Liver (tissue), 9 donors: ENCODE data around the gene DEDD. TPM values are rescaled to one million over a fixed set of nuclear protein-coding genes. Genes with fewer than 3 reads are reported as not detected.
A peak's percentile ranks its signal among the peaks of the same experiment; 100 is the strongest.

Source experiments
- DNase-seq: peaks from one replicate; pipeline ENCODE4 v3.0.0-alpha.2; 2017; ENCODE audit warnings: low spot score
- H3K27ac ChIP-seq, 2 donors: one replicate each; pipeline ENCODE4 v1.7.0; 2013; ENCODE audit warnings: inconsistent platforms in 2 of 2, low read length in 2 of 2, control low read depth in 1 of 2, low read depth in 1 of 2, mild to moderate bottlenecking in 1 of 2
- H3K27me3 ChIP-seq, 4 donors: one replicate each; pipeline versions ENCODE4 v1.6.1 to v1.7.0; 2013; ENCODE audit warnings: low read length in 3 of 4, inconsistent platforms in 1 of 4, mild to moderate bottlenecking in 1 of 4, moderate library complexity in 1 of 4; ENCODE audit not compliant: control insufficient read depth in 4 of 4, insufficient read depth in 4 of 4
- H3K36me3 ChIP-seq, 4 donors: one replicate each; pipeline versions ENCODE4 v1.6.1 to v1.7.0; 2013; ENCODE audit warnings: low read length in 3 of 4, mild to moderate bottlenecking in 3 of 4, low read depth in 1 of 4, moderate library complexity in 1 of 4; ENCODE audit not compliant: control insufficient read depth in 4 of 4, insufficient read depth in 3 of 4
- H3K4me1 ChIP-seq, 4 donors: one replicate each; pipeline versions ENCODE4 v1.6.1 to v1.7.0; 2013; ENCODE audit warnings: low read length in 3 of 4, mild to moderate bottlenecking in 3 of 4, moderate library complexity in 1 of 4; ENCODE audit not compliant: control insufficient read depth in 4 of 4, insufficient read depth in 4 of 4
- H3K4me3 ChIP-seq, 3 donors: one replicate each; pipeline versions ENCODE4 v1.6.1 to v1.7.0; 2013; ENCODE audit warnings: low read length in 3 of 3, control low read depth in 1 of 3, low read depth in 1 of 3, mild to moderate bottlenecking in 1 of 3
- H3K9ac ChIP-seq, 2 donors: one replicate each; pipeline ENCODE4 v1.7.0; 2013; ENCODE audit warnings: low read length in 2 of 2, mild to moderate bottlenecking in 2 of 2, moderate library complexity in 2 of 2, control low read depth in 1 of 2, low read depth in 1 of 2
- H3K9me3 ChIP-seq, 4 donors: one replicate each; pipeline versions ENCODE4 v1.6.1 to v1.7.0; 2013; ENCODE audit warnings: low read length in 3 of 4; ENCODE audit not compliant: control insufficient read depth in 4 of 4
- EGR1 ChIP-seq, 2 donors: IDR thresholded peaks; 2 replicates each; pipeline ENCODE4 v1.6.1; 2016 to 2018; ENCODE audit warnings: antibody characterized with exemption in 2 of 2, low read depth in 2 of 2
- FOXA2 ChIP-seq: IDR thresholded peaks from 2 replicates; pipeline ENCODE4 v1.6.1; 2016; ENCODE audit warnings: antibody characterized with exemption
- GABPA ChIP-seq, 2 donors: IDR thresholded peaks in 1 of 2; conservative IDR thresholded peaks in 1 of 2; 2 replicates each; pipeline ENCODE4 v1.6.1; 2016; ENCODE audit warnings: antibody characterized with exemption in 2 of 2, mild to moderate bottlenecking in 1 of 2, moderate library complexity in 1 of 2
- JUND ChIP-seq, 2 donors: IDR thresholded peaks; 2 replicates each; pipeline ENCODE4 v1.6.1; 2016; ENCODE audit warnings: antibody characterized with exemption in 2 of 2
- RXRA ChIP-seq, 2 donors: IDR thresholded peaks; 2 replicates each; pipeline ENCODE4 v1.6.1; 2017 to 2018; ENCODE audit warnings: antibody characterized with exemption in 2 of 2, mild to moderate bottlenecking in 1 of 2
- SP1 ChIP-seq: IDR thresholded peaks from 2 replicates; pipeline ENCODE4 v1.6.1; 2018; ENCODE audit warnings: antibody characterized with exemption, mild to moderate bottlenecking
- TAF1 ChIP-seq: conservative IDR thresholded peaks from 2 replicates; pipeline ENCODE4 v1.6.1; 2016; ENCODE audit warnings: antibody characterized with exemption, mild to moderate bottlenecking
- YY1 ChIP-seq: IDR thresholded peaks from 2 replicates; pipeline ENCODE4 v1.6.1; 2016; ENCODE audit warnings: antibody characterized with exemption, mild to moderate bottlenecking
- ZBTB33 ChIP-seq: IDR thresholded peaks from 2 replicates; pipeline ENCODE4 v1.6.1; 2016; ENCODE audit warnings: antibody characterized with exemption
- WGBS: extraction: QIAGEN DNeasy Blood & Tissue Kit; methylation state at CpG from one replicate; pipeline ENCODE4 v1.1.7; 2013; 5-methylcytosine and 5-hydroxymethylcytosine counted together
- polyA plus RNA-seq, 2 donors: library from polyadenylated mRNA; stranded (reverse) in 1 of 2; unstranded in 1 of 2; fragments of 200-250 nt in 1 of 2; fragments of >200 nt in 1 of 2; fragmentation: Nextera tagmentation in 1 of 2; extraction: Ambion mirVana in 1 of 2; gene quantifications; one replicate each; pipeline versions ENCODE4 v1.2.1 to v1.2.3, GENCODE V29; 2013 to 2015
- total RNA-seq, 2 donors: library from RNA; depleted of rRNA; stranded (reverse); fragments of >200 nt; gene quantifications; one replicate each; pipeline ENCODE4 v1.2.3, GENCODE V29; 2014
- TF ChIP-seq, protein P1 (sequence below): fragments of 150-350 bp; IDR thresholded peaks from 2 replicates; pipeline ENCODE4 v1.5.1; 2017; ENCODE audit warnings: improper control_type of control experiment, low read depth, low read length; ENCODE audit not compliant: missing input control
- TF ChIP-seq, protein P2 (sequence below): IDR thresholded peaks from 2 replicates; pipeline ENCODE4 v1.6.1; 2016; ENCODE audit warnings: antibody characterized with exemption
- TF ChIP-seq, protein P3 (sequence below): IDR thresholded peaks from 2 replicates; pipeline ENCODE4 v1.6.1; 2016; ENCODE audit warnings: antibody characterized with exemption, mild to moderate bottlenecking
- TF ChIP-seq, protein P4 (sequence below): IDR thresholded peaks from 2 replicates; pipeline ENCODE4 v1.6.1; 2016; ENCODE audit warnings: antibody characterized with exemption
- donor health status: healthy.
- donor health status: healthy.
- donor health status: healthy.
- donor health status: healthy.
- donor health status: healthy.

The DEDD gene
- total and polyA plus RNA-seq, 4 donors, result 13.8 to 17.7 (median 16.0) TPM

- Histone ChIP-seq H3K27me3 (no peaks in the 10 kb centered on the region), H3K9ac (peak within 1 kb of the TSS; percentile 60 to 85), H3K27ac (peak within 1 kb of the TSS; percentile 48 to 53), H3K4me3 (peak within 1 kb of the TSS; percentile 64 to 94 (median 72)), H3K9me3 (no peaks in the 10 kb centered on the region), H3K36me3 (peaks cover 4 to 23% (median 14%) of the 10 kb centered on the region in 4 donors), H3K4me1 (peaks cover 2 to 24% (median 11%) of the 10 kb centered on the region in 4 donors)
- DNase-seq, result peak; percentile 71
- WGBS, result 5% methylated on average over 71 of the region's 71 CpGs
- TF ChIP-seq, protein P1, sequence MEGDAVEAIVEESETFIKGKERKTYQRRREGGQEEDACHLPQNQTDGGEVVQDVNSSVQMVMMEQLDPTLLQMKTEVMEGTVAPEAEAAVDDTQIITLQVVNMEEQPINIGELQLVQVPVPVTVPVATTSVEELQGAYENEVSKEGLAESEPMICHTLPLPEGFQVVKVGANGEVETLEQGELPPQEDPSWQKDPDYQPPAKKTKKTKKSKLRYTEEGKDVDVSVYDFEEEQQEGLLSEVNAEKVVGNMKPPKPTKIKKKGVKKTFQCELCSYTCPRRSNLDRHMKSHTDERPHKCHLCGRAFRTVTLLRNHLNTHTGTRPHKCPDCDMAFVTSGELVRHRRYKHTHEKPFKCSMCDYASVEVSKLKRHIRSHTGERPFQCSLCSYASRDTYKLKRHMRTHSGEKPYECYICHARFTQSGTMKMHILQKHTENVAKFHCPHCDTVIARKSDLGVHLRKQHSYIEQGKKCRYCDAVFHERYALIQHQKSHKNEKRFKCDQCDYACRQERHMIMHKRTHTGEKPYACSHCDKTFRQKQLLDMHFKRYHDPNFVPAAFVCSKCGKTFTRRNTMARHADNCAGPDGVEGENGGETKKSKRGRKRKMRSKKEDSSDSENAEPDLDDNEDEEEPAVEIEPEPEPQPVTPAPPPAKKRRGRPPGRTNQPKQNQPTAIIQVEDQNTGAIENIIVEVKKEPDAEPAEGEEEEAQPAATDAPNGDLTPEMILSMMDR, result peak; percentile 20
- TF ChIP-seq YY1 (peak; percentile 55), GABPA (IDR thresholded peaks at IDR 0.05 in 1 of 2, conservative IDR thresholded peaks at IDR 0.05 in 1 of 2) (peak in 1 of 2 donors; percentile 49)
- TF ChIP-seq, protein P2, sequence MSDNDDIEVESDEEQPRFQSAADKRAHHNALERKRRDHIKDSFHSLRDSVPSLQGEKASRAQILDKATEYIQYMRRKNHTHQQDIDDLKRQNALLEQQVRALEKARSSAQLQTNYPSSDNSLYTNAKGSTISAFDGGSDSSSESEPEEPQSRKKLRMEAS, result no peak
- TF ChIP-seq, protein P3, sequence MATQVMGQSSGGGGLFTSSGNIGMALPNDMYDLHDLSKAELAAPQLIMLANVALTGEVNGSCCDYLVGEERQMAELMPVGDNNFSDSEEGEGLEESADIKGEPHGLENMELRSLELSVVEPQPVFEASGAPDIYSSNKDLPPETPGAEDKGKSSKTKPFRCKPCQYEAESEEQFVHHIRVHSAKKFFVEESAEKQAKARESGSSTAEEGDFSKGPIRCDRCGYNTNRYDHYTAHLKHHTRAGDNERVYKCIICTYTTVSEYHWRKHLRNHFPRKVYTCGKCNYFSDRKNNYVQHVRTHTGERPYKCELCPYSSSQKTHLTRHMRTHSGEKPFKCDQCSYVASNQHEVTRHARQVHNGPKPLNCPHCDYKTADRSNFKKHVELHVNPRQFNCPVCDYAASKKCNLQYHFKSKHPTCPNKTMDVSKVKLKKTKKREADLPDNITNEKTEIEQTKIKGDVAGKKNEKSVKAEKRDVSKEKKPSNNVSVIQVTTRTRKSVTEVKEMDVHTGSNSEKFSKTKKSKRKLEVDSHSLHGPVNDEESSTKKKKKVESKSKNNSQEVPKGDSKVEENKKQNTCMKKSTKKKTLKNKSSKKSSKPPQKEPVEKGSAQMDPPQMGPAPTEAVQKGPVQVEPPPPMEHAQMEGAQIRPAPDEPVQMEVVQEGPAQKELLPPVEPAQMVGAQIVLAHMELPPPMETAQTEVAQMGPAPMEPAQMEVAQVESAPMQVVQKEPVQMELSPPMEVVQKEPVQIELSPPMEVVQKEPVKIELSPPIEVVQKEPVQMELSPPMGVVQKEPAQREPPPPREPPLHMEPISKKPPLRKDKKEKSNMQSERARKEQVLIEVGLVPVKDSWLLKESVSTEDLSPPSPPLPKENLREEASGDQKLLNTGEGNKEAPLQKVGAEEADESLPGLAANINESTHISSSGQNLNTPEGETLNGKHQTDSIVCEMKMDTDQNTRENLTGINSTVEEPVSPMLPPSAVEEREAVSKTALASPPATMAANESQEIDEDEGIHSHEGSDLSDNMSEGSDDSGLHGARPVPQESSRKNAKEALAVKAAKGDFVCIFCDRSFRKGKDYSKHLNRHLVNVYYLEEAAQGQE, result no peak
These were observed 34.0 kb downstream of the DEDD start, which contains the start of gene KLHDC9 for GRCh38 chr1:161098210-161099068. Gene KLHDC9 (plus strand): TSS chr1:161098361. CDS start chr1:161098536, 175 bp downstream.

- no peak overlapping the region for H3K27ac ChIP-seq
- H3K9me3 ChIP-seq, result no peaks in the 10 kb centered on the region
- 62% methylated on average over 1 of the region's 1 CpG for WGBS
- H3K4me3 ChIP-seq, result no peak overlapping the region
- H3K9ac ChIP-seq, result no peak overlapping the region
- peaks cover 2 to 24% (median 11%) of the 10 kb centered on the region in 4 donors for H3K4me1 ChIP-seq
- no peaks in the 10 kb centered on the region for H3K27me3 ChIP-seq
- H3K36me3 ChIP-seq, result peaks cover 0 to 15% (median 6%) of the 10 kb centered on the region in 4 donors
- DNase-seq, result no peak
- TF ChIP-seq, protein P2, result no peak
- no peak for TF ChIP-seq ZBTB33
- TF ChIP-seq, protein P3, result no peak
- no peak for TF ChIP-seq EGR1 (IDR thresholded peaks at IDR 0.05; ENCODE audit: low read depth in 2 of 2)
- no peak for TF ChIP-seq FOXA2
- TF ChIP-seq, protein P4, sequence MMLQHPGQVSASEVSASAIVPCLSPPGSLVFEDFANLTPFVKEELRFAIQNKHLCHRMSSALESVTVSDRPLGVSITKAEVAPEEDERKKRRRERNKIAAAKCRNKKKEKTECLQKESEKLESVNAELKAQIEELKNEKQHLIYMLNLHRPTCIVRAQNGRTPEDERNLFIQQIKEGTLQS, result no peak
- TF ChIP-seq RXRA (IDR thresholded peaks at IDR 0.05), result no peak
- TF ChIP-seq, protein P1, result no peak
- TF ChIP-seq JUND (IDR thresholded peaks at IDR 0.05), result no peak
- no peak for TF ChIP-seq TAF1
- no peak for TF ChIP-seq SP1
- no peak for TF ChIP-seq GABPA (IDR thresholded peaks at IDR 0.05 in 1 of 2, conservative IDR thresholded peaks at IDR 0.05 in 1 of 2)
These were observed 35.9 kb downstream of the DEDD start for GRCh38 chr1:161096530-161096929.
